Measurements from ENCODE around the gene ZNF813.
"Not testable (repeated sequence)": the region's sequence is repeated elsewhere in the genome, so short reads cannot be mapped to it uniquely, and the experiment has no call there.

Gene ZNF813

DNA sequence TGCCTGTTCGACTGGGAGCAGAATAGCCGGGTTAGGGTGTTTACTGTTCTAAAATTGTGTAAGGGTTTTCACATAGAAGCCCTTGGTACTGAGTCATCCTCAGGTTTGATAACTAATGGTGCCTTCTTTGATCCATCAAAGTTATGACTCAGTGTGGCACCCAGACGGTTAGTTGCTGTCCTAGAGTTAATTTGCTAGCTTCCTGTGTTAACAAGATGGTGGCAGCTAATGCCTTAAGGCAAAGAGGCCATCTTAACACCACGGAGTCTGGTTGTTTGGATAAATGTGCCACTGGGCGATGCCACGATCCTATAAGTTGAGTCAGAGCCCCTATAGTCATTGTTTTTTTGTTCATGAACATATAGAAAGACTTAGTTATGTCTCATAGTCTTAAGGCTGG is 7.9 kb downstream of the ZNF813 start:
- not testable (repeated sequence) for DNase-seq (ENCODE audit: low read depth in 2 of 3, low spot score in 2 of 3)

DNA sequence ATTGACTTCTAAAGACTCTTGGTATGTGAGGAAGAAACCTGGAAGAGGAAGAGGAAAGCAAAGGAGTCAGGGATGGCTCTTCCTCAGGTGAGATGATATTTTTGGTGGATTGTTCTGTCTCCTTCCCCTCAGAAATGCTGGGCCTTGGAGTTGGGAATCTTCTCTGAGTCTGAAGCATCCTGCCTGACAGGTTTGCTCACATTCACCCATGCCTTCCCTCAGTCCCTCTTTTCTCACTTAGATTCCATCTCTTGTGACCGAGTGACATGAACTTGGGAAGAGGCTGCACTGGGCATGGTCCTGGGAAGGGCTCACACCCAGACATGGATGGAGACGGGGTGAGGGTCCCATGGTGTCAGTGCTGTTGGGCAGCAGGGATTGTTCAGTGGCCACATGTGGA is 16.2 kb downstream of the ZNF813 start:
- not testable (repeated sequence) for DNase-seq (ENCODE audit: low read depth in 2 of 3, low spot score in 2 of 3)

DNA sequence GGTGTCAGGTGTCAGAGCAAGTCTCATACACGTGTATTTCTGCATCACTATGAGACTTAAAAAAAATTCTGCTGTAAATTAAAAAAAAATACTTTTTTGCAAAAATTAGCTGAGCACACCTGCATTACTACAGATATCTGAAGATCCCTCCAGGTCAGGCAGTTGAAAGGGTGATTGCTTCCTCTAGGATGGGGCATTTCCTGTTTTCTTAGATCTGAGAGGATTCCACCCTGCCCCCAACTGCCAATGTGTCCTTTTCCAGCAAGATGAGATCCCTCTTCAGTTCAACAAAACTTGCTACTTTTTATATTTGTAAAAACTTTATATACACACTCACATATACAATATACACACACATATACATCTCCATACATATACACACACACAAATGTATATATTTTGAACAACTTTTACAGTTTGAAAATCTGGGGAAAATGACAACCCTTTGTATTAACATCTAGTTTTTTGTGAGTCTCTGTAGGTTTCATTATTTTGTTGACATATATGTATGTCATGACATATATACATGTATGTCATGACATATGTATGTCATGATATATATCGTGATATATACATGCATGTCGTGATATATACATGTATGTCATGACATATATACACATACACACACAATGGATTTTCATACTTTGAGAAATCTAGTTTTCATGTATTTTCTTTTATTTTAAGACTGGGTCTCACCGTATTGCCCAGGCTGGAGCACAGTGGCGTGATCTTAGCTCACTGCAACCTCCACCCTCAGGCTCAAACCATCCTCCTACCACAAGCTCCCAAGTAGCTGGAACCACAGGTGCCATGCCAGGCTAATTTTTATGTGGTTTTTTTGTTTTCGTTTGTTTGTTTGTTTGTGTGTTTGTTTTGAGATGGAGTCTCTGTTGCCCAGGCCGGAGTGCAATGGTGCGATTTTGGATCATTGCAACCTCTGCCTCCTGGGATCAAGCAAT is 17.8 kb downstream of the ZNF813 start:
- DNase-seq (ENCODE audit: low read depth in 2 of 3, low spot score in 2 of 3) = no peak

DNA sequence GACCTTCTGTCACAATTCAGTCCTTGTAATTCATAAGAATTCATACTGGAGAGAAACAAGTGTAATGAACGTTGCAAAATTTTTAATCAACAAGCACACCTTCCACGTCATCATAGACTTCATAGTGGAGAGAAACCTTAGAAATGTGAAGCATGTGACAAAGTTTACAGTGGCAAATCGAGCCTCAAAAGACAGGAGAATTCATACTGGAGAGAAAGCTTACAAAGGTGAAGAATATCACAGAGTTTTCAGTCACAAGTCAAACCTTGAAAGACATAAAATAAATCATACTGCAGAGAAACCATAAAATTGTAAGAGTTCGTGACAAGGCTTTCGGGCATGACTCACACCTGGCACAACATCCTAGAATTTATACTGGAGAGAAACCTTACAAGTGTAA is 24.6 kb downstream of the ZNF813 start:
- DNase-seq (ENCODE audit: low read depth in 2 of 3, low spot score in 2 of 3) = no peak

DNA sequence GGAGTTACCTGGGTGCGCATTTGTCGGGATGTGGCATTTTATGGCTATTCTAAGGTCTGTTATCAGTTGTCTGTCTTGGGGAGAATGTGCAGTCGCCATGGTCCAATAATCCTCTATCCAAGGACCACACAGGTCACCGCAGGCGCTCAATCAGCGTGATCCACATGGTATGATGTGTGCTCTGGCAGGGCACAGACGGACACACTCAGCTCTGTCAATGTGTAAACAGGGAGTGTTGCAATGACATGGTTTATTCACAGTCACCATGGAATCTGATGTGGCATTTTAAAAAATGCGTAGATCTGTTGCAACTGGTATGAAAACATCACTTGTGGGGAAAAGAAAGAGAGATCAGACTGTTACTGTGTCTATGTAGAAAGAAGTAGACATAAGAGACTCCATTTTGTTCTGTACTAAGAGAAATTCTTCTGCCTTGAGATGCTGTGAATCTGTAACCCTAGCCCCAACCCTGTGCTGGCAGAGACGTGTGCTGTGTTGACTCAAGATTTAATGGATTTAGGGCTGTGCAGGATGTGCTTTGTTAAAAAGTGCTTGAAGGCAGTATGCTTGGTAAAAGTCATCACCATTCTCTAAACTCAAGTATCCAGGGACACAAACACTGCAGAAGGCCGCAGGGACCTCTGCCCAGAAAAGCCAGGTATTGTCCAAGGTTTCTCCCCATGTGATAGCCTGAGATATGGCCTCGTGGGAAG is 29.9 kb downstream of the ZNF813 start:
- DNase-seq (ENCODE audit: low read depth in 2 of 3, low spot score in 2 of 3) = not testable (repeated sequence)

DNA sequence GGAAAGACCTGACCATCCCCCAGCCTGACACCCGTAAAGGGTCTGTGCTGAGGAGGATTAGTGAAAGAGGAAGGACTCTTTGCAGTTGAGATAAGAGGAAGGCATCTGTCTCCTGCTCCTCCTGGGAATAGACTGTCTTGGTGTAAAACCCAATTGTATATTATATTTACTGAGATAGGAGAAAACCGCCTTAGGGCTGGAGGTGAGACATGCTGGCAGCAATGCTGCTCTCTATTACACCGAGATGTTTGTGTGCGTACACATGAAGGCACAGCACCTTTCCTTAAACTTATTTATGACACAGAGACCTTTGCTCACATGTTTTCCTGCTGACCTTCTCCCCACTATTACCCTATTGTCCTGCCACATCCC is 30.5 kb downstream of the ZNF813 start:
- not testable (repeated sequence) for DNase-seq (ENCODE audit: low read depth in 2 of 3, low spot score in 2 of 3)

DNA sequence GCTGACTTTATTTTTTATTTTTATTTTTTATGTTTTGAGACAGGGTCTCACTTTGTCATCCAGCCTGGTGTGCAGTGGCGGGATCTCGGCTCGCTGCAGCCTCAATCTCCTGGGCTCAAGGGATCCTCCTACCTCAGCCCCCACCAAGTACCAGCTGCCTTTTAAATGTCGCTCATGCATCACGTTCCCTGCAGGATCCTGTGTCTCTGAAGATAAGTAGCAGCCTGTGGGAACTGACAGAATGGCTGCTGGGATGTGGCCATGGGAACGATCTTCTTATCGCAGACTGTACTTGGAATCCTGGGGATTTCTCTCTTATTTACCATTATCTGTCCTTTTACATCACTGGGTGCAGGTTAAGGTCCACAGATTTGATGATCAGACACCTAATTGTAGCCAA is 35.6 kb downstream of the ZNF813 start:
- DNase-seq (ENCODE audit: low read depth in 2 of 3, low spot score in 2 of 3) = not testable (repeated sequence)

DNA sequence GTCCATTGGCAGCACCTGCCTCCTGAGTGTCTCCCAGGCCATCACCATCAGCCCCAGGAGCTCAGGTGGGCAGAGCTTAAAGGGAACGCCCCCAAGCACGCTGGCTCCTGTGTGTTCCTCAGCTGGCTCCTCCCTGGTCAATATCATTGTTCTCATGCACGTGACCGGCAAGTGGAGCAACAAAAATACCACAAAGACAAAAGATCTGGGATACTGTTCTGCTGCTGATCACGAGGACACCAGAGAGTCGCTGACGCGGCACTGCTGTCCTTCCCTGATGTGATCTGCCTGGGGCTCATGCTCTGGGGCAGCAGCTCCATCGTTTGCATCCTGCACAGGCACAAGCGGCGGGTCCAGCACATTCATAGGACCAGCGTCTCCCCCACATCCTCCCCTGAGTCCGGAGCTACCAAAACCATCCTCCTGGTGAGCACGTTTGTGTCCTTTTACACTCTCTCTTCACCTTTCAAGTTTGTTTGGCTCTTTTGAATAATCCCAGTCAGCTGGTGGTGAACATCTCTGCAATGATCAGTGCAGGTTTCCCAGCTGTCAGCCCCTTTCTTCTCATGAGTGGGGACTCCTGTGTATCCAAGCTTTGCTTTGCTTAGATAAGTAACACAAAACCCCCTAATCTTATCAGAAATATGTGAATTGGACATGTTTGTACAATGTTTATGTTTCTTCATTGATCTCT is 36.3 kb downstream of the ZNF813 start:
- DNase-seq (ENCODE audit: low read depth in 2 of 3, low spot score in 2 of 3) = not testable (repeated sequence)

DNA sequence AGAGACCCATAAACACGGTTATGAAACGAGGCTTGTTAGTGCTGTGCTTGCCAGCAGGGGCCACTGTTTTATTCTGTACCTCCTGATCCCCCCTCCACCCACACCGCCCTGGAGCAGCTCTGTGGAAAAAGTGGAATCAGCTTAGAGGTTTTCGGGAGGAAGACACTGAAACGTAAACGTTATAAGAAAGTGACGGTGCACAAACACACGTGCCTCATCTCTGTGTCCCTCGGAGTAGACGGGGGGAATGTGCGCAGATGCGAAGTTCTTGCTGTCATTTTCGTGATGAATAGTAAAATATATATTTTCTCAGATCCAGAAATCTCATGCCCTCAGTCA is 36.8 kb downstream of the ZNF813 start:
- not testable (repeated sequence) for DNase-seq (ENCODE audit: low read depth in 2 of 3, low spot score in 2 of 3)

DNA sequence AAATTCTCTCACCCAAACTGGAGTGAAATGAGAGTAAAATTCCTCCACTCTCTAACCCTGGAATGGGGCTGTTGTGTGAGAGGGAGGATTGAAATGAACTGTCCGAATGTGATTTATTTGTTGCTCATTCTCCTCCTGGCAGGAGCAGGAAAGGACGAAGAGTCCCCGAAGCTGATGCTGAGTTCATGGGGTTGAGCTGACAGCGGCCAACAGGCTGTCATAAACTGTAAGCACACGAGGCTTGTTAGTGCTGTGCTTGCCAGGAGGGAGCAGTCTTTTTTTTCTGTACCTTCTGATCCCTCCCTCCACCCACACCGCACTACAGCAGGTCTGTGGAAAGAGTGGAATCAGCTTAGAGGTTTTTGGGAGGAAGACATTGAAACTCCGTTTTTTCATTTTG is 37.4 kb downstream of the ZNF813 start:
- DNase-seq (ENCODE audit: low read depth in 2 of 3, low spot score in 2 of 3) = no peak

DNA sequence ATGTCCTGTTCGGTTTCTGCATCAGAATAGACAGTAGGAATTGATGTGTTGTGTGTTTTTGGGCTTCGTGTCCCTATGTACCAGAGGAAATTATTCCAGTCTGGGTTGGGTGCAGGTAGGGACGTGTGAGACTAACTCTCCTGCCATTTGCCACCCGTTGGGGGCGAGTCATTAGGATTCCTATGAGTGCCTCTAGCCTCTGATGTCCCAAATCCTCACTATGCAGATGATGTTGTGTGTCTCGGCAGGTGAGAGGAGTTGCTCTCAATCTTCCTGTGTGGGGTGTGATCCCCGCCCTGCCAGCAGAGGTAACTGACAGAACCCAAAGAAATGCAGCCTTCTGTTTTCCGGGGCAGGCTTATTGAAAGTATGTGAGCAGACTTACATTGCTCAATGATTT is 39.2 kb downstream of the ZNF813 start:
- DNase-seq (ENCODE audit: low read depth in 2 of 3, low spot score in 2 of 3) = no peak

DNA sequence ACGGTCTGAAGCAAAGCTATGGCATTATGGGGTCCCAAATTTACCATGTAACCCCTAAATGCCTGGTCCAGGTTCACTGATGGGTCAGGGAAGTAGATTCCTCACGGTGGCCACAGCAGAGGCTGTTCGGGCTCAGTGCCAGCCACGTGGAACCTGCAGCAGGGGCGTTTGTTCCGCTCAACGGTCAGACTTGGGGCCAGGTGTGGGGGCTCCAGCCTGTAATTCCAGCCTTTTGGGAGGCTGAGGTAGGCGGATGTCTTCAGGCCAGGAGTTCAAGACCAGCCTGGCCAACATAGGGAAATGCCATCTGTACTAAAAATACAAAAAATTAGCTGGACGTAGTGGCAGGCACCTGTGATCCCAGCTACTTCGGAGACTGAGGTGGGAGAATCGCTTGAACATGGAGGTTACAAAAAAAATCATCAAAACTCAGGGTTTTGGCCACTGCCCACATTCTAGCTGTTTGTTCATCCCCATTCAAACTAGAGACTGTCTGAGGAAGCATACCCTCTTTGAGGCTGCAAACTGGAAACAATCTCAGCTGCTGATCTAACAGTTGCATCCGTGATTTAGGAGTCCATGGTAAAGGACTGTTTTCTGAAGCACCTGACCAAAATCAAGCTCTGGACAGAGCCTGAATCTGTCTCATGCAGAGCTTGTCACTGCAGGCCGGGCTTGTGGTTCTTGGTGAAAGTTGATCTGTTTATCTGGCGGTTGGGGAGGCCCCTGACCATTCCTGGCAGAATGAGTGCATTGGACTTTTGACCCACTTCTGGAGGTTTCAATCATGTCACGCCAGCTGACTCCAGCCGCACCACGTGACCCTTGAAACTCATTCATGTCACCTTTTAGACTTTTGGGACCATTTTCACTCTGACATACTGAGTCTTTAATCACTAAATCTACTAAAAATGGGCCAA is 40.2 kb downstream of the ZNF813 start:
- no peak for DNase-seq (ENCODE audit: low read depth in 2 of 3, low spot score in 2 of 3)

DNA sequence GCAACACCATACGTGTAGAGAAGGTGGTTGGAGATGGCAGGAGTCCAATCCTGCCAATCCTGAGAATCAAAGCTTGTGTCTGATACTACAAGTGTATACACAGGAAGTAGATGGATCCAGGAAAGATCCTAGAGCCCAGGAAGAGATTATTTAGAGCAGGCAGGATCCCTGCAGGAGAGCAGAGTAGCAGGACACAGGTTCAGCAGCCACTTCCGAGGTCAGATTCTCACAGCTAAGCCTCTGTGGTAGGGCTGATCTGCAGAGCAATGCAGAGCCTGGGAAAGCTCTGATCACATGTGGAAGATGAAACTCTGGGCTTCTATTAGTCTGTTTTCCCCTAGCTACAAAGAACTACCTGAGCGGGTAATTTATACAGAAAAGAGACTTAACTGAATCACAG is 41.9 kb downstream of the ZNF813 start:
- no peak for DNase-seq (ENCODE audit: low read depth in 2 of 3, low spot score in 2 of 3)

DNA sequence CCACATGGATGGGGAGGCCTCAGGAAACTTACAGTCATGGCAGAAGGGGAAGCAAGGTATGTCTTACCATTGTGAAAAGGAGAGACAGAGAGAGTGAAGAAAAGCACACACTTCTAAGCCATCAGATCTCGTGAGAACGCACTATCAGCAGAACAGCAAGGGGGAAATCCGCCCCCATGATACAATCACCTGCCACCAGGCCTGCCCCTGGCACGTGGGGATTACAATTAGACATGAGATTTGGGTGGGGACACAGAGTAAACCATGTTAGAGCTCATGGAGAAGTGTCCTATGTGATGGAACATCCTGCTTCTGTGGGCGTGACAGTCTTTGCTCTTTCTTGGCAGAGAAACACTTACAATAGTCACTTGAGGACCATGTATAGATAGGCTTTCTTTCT is 42.3 kb downstream of the ZNF813 start:
- DNase-seq (ENCODE audit: low read depth in 2 of 3, low spot score in 2 of 3) = no peak

DNA sequence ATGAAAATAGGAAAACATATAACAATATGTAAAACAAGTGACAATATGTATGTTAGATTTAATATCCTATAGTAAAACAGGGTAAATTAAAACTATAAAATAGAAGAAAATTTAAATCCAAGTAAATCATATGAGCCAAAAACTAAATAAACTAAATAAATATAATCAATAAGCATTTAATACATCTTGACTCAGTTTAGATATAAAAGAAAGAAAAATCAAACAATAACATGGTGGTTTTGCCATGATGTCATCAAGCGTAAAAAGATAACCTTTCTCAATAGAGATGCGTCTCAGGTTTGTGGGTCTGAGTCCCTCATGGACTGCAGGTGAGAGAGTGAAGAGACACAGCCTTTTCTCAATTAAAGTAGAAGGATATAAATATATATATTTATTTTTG is 43.8 kb downstream of the ZNF813 start:
- DNase-seq (ENCODE audit: low read depth in 2 of 3, low spot score in 2 of 3) = no peak

DNA sequence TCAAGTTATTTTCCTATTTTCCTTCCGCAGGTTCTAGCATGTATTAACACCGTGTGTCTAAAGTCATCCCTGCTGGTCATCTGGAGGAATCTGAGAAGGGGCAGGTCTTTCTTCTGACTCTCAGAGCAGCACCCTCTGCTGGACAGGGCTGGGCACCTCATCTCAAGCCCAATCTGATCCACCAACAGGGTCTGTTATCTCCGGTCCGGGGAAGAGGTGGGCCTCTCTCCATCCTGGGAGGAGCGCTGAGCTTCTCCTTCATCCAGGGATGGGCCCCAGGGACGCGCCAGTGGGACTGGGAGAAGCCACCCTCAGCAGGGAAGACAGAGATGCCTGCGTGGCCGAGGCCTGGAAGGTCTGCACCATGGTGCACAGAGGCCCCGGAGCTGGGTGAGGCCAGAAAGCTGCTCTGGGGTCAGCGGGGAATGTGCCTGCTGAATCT is 44.4 kb downstream of the ZNF813 start:
- peak in 1 of 3 experiments; percentile 16 for DNase-seq (ENCODE audit: low read depth in 2 of 3, low spot score in 2 of 3)

DNA sequence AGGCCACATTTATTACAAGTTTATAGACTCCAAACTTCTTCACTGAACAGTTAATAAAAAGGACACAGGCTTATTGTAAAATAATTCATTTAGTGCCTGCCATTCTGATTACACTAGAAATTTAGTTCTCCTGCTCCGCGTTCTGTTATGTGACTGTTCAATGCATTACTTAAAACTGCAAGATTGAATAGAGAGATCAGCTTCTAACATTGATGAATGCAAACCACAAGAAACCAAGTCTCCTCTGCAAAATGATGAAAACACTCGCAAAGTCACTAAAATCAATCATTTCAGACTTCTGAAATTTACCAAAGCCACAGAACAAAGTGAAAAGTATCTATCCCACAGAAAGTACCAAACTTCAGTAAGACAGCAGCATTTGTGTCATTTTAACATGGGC is 47.5 kb downstream of the ZNF813 start:
- DNase-seq (ENCODE audit: low read depth in 2 of 3, low spot score in 2 of 3) = not testable (repeated sequence)

DNA sequence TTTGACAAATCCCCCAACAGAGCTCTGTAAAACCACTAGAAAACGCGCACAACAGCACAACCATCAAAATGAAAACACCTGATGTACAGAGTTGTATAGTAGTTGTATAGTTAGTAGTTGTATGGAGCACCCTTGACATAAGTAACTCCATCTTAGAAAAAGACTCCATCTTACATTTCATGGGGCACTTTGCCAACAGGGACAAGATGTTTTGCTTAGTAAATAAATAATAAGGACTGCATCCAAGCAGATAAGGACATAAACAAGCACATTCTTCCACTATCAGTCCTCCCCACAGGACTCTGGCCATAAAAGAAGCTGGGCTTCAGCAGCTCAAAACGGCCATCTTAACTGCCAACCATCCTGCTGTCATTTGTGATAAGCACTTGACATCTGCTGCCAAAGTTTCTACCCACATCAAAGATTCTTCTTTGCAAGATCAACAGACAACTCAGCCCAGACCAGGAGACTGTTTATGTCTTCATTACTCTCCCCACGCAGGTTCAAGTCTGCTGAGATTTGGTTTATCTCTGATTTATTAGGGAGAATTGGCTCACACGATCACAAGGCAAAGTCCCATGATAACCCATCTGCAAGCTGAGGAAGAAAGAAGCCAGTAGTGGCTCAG is 49.7 kb downstream of the ZNF813 start:
- DNase-seq (ENCODE audit: low read depth in 2 of 3, low spot score in 2 of 3) = no peak

DNA sequence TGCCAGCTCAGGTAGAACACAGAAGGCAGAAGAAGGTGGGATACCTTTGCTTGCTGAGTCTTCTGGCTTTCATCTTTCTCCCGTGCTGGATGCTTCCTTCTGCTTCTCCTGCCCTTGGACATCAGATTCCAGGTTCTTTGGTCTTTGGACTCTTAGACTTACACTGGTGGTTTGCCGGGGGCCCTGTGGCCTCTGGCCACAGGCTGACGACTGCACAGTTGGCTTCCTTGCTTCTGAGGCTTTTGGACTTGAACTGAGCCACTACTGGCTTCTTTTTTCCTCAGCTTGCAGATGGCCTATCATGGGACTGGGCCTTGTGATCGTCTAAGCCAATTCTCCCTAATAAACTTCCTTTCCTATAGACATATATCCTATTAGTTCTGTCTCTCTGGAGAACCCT is 50.6 kb downstream of the ZNF813 start:
- no peak for DNase-seq (ENCODE audit: low read depth in 2 of 3, low spot score in 2 of 3)

DNA sequence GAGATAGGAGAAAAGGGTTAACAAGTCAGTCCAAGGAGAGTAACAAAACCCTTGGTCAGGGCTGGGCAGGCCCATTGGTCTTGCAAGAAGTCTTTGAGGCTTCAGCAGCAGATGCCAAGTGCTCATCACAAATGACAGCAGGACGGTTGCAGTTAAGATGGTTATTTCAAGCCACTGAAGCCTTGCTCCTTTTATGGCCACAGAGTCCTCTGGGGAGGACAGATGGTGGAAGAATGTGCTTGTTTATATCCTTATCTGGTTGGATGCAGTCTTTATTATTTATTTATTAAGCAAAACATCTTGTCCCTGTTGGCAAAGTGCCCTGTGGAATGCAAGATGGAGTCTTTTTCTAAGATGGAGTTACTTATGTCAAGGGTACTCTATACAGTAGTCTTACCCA is 51.2 kb downstream of the ZNF813 start:
- no peak for DNase-seq (ENCODE audit: low read depth in 2 of 3, low spot score in 2 of 3)

Measured in activated CD8-positive, alpha-beta memory T cell treated with anti-CD3 and anti-CD28 coated beads for 48 hours (primary cell).